HG03520 (cell line): ENCODE results near the gene ROBO1.
"Not testable (repeated sequence)": the region's sequence is repeated elsewhere in the genome, so short reads cannot be mapped to it uniquely, and the experiment has no call there.

ENCODE experiments used
- ATAC-seq: cut with Tn5 transposase; IDR thresholded peaks from one replicate; pipeline ENCODE4 v1.9.1; 2021; ENCODE audit warnings: mild to moderate bottlenecking, moderate library complexity; ENCODE audit not compliant: unreplicated experiment

Gene ROBO1

DNA sequence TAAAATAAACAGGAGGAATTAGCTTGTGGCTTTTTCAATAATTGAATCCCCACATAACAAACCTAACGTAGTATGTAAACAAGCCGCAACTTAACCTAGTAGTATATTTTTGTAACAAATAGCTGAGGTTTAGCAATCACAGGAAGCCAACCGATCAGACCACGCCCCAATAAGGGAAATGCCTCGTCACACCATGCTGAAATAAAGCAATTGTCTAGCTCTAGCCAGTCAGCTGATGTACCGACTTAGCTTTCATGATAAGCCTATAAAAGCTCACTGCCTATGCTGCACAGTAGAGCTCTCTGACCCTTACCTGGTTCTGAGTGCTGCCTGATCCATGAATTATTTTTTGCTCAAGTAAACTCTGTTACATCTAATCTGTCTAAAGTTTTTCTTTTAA lies 208.9 kb downstream of the ROBO1 start:
- no peak for ATAC-seq

DNA sequence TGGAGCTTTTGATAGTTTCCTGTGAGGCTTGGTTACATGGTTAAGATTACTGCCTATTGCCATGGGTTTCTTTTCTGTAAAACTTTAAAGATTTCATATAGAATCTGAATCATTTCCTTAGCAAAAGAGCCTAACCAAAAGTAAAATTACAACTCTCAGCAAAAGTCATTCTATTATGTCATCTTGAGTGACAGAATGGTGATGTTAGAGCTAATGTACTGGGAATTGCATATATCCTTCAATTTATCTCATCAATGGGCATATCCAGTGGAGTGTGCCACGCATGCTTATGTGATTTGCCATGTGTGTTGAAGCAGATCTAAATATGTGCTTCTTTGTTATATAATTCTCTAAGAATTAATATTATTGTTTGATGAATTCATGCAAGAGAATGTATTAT lies 212.1 kb downstream of the ROBO1 start:
- ATAC-seq: no peak

GRCh38 chr3:79551997-79552396 lies 215.8 kb downstream of the ROBO1 start:
- no peak for ATAC-seq

DNA sequence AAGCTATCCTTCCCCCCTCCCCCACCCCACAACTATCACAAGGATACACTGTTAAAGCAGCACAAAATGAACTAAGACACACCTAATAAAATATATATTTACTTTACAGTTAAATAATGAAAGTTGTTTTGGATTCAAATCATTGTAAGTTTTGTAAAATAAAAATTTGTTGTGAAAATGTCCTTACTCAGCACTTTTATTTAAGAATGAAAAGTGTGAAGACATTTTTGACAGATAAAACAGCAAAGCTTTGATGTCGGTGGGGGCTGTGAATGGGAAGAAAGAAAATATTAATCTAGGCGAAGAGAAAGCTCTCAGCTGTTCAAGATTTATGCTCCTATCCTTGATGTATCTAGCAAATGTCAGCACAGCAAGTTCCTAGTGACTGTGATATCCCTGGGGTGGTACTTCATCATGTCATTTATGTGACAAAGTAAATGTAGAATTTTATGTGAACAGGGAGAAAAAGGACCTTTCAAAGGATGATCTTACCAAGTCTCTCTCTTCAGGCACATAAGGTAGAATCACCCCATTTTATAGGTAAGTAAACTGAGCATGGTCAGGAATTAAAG lies 216.4 kb downstream of the ROBO1 start:
- no peak for ATAC-seq

DNA sequence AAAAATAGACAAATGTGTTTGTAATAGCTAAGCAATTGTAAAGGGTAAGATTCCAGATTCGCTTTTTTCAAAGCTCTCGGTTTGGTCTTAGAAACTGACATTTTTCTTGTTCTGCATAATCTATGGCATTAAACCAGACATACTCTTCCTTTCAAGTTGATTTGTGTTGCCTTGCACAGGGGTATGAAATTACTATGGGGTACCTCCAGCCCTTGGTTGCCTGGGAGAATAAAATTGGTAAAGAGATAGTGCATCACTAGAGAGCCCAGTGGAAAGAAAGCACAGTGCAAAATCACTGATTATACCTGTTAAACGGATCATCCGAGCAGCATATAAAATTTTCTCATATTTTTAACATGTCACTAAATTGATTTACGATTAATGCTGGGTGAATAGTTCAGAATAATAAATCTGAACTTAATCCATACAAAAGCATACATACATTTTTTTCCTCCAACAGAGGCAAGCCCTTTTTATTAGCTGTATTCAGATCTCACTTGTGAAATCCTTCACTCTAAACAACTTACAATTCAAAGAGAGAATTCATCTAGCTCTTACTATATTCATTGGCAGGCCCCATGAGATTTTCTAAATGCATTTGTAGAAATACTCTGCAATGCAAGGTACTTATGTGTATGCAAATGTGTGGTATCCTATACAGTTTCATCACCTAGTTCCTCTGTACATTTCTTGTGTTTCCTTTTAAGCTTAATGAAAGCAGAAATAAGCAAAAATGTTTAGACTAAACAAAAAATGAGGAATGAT lies 224.4 kb downstream of the ROBO1 start:
- ATAC-seq: no peak

GRCh38 chr3:79534727-79535126 lies 233.1 kb downstream of the ROBO1 start:
- no peak for ATAC-seq

DNA sequence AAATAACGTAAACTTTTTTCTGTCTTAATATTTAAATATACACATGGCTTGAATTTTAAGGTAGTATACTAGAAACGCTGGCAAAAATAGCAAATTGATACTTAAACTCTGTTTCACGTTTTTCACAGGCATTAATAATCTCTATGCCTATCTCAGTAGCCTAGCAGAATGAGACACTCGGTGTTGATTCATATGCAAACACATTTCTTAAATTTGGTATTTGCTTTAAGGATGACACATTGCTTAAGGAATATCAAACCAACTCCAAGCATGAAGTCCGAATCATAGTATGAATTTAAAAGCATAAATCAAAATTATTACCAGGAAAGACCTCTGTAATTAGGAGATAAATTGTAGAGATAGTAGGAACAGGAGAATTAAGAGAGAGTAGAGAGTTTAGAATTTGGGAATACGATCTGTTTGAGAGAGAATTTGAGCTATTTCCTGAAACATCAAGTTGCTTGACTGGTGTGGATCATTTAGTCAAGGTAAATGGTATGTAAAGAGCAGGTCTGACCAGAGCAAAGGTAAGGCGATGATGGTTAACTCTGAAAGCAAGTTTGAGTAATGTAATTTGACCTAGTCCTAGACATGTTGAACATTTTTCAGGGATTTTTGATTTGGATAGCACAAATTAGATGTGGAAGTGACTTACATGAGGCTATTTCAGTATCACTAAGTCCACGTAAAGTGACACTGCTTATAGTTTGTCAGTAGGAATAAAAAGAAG lies 236.1 kb downstream of the ROBO1 start:
- ATAC-seq: no peak

DNA sequence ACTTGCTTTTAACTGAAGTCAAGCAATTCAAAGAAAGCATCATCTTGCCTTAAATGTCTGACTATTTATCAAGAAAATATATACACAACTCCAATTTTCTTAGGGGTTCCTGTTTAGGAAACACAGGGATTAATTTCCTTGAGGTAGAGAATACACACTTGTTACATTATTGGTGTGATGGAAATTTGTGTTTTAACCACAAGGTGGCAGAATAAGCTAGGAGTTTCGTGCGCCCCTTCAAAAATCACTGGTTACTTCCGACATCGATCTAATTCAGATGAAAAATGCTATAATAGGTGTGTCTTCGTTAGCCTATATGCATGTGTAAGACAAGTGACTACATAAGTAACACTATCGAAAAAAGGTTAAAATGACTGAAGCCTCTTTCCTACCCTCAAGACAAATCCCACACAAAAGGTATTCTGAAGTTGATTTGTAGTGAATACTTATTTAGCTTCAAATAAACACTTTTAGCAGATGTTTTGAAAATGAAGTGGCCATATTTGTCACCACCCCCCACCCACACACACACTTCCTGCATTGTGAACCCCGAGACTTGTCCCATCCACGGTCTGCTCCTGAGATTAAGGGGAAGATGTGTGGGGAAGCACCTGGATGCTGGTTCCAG lies 246.5 kb downstream of the ROBO1 start:
- no peak for ATAC-seq

GRCh38 chr3:79517766-79518413 lies 249.9 kb downstream of the ROBO1 start:
- no peak for ATAC-seq

GRCh38 chr3:79516795-79517194 lies 251.0 kb downstream of the ROBO1 start:
- no peak for ATAC-seq

DNA sequence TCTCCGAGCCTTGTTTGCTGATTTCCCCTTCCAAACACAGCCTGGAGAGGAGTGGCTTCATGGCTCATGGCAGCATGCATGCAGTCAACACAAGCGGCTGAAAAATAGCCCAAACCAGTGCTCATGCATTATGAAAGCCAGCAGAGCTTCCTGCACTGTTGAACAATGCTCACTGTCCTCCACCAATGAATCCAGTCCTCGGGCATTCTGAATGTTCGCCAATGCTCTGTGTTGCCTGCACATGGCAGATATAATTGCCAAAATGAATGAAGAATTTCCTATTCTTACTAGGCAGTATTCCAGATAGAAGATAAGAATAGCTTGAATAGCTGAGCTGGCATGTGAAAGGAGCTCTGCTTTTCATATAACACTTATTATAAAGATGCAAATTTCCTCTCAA lies 252.7 kb downstream of the ROBO1 start:
- no peak for ATAC-seq

DNA sequence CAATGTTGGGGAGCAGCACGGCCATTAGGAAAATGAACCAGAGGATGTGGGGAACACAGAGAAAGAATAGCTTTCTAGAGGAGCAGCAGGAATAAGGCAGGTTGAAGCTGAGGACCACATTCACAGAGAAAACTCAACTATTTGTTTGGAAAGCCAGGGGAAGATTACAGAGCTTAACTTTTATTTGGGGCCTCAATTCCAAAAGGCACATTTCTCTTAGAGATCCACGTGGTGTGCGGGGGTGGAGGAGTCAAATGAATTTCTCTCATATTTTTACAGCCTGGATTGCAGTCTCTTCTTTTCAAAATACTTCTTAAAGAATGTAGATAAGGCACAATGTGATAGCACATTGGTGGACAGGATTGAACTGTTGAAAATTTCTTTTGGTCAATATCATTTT lies 253.7 kb downstream of the ROBO1 start:
- no peak for ATAC-seq

GRCh38 chr3:79506751-79507150 lies 261.0 kb downstream of the ROBO1 start:
- ATAC-seq: no peak

DNA sequence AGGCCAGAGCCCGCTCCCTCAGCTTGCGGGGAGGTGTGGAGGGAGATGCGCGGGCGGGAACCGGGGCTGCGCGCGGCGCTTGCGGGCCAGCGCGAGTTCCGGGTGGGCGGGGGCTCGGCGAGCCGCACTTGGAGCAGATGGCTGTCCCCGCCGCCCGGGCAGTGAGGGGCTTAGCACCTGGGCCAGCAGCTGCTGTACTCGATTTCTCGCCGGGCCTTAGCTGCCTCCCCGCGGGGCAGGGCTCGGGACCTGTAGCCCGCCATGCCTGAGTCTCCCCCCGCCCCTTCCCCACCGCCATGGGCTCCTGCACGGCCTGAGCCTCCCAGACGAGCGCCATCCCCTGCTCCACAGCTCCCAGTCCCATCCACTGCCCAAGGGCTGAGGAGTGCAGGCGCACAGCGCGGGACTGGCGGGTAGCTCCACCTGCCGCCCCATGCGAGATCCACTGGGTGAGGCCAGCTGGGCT lies 265.5 kb downstream of the ROBO1 start:
- not testable (repeated sequence) for ATAC-seq

DNA sequence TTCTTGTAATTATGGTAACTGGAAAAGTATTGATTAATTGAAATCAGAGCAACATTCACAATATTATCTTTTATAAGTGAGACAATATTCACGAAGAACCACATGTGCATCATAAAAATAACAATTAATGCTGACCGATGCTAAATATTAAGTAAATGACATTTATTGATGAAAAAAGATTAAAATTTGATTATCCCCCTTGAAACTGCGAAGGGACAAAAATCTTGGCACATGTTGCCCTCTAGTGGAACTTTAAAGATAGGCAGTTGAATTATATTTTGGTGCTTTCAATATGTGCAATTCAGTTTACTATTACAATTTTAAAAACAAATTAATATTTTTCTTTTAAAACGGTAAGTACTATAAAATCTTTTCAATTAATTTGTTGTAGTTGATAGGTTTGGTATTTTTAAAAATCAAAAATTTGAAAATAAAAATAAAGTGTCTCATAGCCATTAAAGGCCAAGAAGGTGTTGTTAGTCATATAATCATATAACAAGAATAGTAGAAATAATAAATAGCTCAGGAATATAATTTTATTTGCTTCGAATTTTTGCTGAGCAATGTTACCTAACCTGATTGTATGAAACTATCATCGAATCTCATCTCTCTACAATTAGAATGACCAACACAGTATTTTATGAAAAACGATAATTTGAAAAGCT lies 270.2 kb downstream of the ROBO1 start:
- ATAC-seq: peak; percentile 48

GRCh38 chr3:79491029-79491641 lies 276.7 kb downstream of the ROBO1 start:
- ATAC-seq: no peak

DNA sequence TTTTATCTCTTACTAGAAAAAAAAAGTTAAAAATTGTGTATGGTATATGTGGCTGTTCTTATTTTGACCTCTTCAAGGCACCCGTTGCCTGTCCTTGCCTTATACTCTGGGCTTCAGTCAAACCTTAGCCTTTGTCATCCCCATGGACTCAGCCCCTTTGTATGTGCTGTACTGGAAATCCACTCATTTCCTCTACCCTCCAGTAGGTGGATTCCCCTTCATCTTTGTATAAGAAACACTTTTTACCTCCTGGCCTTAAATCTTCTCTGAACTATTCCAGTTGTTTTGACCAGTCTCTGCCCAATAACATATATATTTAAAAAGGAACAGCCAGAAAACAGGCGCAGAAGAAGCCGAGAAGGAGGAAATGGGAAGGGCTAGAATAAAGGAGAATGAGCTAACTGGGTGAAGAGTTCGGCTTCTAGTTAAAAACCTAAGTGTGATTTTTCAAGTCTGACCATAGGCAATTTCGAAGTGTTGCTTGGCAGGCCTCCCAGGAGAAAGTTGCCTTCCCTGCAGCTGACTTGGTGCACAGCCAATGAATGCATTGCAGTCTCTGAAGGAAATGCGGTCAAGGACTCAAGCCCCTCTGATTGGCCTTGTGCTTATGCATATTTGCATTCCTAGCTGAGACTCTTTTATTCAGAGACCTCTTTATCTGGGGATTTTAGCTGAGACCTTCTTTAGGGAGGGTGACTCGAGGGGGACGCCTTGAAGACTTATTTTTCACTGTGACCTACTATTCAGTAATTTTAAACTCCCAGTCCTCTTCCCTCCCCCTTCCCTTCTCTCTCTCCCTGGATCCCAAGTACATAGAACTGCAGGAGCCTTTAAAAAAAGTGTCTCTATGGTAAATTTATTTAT lies 277.4 kb downstream of the ROBO1 start:
- ATAC-seq: no peak

- ATAC-seq: no peak
Observed at GRCh38 chr3:79488407-79488806, 279.4 kb downstream of the ROBO1 start.

GRCh38 chr3:79480746-79481145 lies 287.1 kb downstream of the ROBO1 start:
- ATAC-seq: no peak
